H1 (cell line): ENCODE data around the gene GRIK4. TPM values are rescaled to one million over a fixed set of nuclear protein-coding genes. Genes with fewer than 3 reads are reported as not detected.

ENCODE experiments used
- CBX5 ChIP-seq: fragments of 300-800, 300-1000 bp; sonication (generic); IDR thresholded peaks from 2 replicates; pipeline ENCODE4 v1.7.1; 2016; ENCODE audit warnings: antibody characterized with exemption, low read length, low read depth
- CHD2 ChIP-seq: IDR thresholded peaks from 2 replicates; pipeline ENCODE4 v1.6.1; 2012; ENCODE audit warnings: low read length, improper control_type of control experiment
- RXRA ChIP-seq: IDR thresholded peaks from 2 replicates; pipeline ENCODE4 v1.6.1; 2011; ENCODE audit warnings: low read depth, mild to moderate bottlenecking, low read length, moderate library complexity; ENCODE audit not compliant: insufficient read depth
- SP4 ChIP-seq: IDR thresholded peaks from 2 replicates; pipeline ENCODE4 v1.6.1; 2012; ENCODE audit warnings: low read length, inconsistent platforms
- polyA plus RNA-seq, 7 experiments: library from polyadenylated mRNA; depleted of rRNA in 3 of 7; stranded (reverse) in 5 of 7; unstranded in 2 of 7; fragments of >200 nt in 5 of 7; fragments of 200-250 nt in 2 of 7; gene quantifications; 1 replicate in 5 of 7; 2 replicates in 1 of 7; 4 replicates in 1 of 7; pipeline versions ENCODE4 v1.2.1 to v1.2.3, GENCODE V29; 2011 to 2013; ENCODE audit warnings: missing spikeins in 2 of 7, mixed read lengths in 2 of 7
- total RNA-seq: library from RNA; stranded (reverse); fragmentation: NEBNext Ultra II Directional; extraction: Animal tissue kit (Norgen Biotek cat#: 25700); gene quantifications from 2 replicates; pipeline ENCODE4 v1.2.1, GENCODE V29; 2021
- TF ChIP-seq, protein P1 (sequence below): IDR thresholded peaks from 2 replicates; pipeline ENCODE4 v1.6.1; 2012; ENCODE audit warnings: inconsistent platforms
- TF ChIP-seq, protein P2 (sequence below): IDR thresholded peaks from 2 replicates; pipeline ENCODE4 v1.6.1; 2012; ENCODE audit warnings: inconsistent platforms

GRIK4 gene
- total and polyA plus RNA-seq, 2 of the 8 experiments (the other 6 are each of a cell fraction or from before 2014, with no cell fraction given), result 1.2 to 2.9 TPM

DNA sequence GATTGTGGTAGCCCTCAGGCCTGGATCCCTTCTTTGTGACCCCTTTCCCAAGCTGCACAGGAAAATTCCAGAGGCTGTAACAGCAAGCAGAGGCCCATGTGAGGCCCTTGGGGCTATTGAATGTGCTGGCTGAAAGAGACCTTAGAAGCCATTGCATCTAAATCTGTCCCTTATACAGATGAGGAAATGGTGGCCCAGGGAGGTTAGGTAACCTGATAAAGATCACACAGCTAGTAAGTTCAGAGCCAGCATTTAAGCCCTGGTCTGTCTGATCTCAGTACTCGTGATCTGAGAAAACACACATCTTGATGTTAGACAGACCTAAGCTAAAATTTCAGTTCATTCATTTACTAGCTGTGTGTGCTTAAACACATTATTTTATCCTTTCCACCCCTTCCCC is 396.4 kb downstream of the GRIK4 start (continued):
- TF ChIP-seq CHD2 (no peak), RXRA (no peak), CBX5 (no peak), SP4 (no peak)
- TF ChIP-seq, protein P1, sequence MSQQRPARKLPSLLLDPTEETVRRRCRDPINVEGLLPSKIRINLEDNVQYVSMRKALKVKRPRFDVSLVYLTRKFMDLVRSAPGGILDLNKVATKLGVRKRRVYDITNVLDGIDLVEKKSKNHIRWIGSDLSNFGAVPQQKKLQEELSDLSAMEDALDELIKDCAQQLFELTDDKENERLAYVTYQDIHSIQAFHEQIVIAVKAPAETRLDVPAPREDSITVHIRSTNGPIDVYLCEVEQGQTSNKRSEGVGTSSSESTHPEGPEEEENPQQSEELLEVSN, result no peak
- TF ChIP-seq, protein P2, sequence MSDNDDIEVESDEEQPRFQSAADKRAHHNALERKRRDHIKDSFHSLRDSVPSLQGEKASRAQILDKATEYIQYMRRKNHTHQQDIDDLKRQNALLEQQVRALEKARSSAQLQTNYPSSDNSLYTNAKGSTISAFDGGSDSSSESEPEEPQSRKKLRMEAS, result no peak
